Kidney (tissue), 22 donors: ENCODE measurements around the gene DDX60. TPM values are rescaled to one million over a fixed set of nuclear protein-coding genes. Genes with fewer than 3 reads are reported as not detected.
A peak's percentile ranks its signal among the peaks of the same experiment; 100 is the strongest.

Experiments
- DNase-seq, 5 donors: peaks; one replicate each; pipeline ENCODE4 v3.0.0-alpha.2; 2013 to 2020
- FAIRE-seq: peaks from 2 replicates; lab custom pipeline; 2012; peaks lifted over from hg19 to GRCh38; lab: Jason Lieb, UNC
- H3K27ac ChIP-seq, 2 donors: one replicate each; pipeline ENCODE4 v1.7.0; 2013; ENCODE audit warnings: low read depth in 2 of 2, low read length in 2 of 2, inconsistent platforms in 1 of 2
- H3K27me3 ChIP-seq: one replicate; pipeline ENCODE4 v1.7.1; 2013; ENCODE audit warnings: low read length, inconsistent platforms; ENCODE audit not compliant: control insufficient read depth, insufficient read depth
- H3K36me3 ChIP-seq, 3 donors: one replicate each; pipeline versions ENCODE4 v1.7.0 to v1.7.1; 2013; ENCODE audit warnings: low read length in 3 of 3, control low read depth in 1 of 3, inconsistent platforms in 1 of 3; ENCODE audit not compliant: insufficient read depth in 3 of 3, control insufficient read depth in 2 of 3
- H3K4me1 ChIP-seq, 3 donors: one replicate each; pipeline versions ENCODE4 v1.7.0 to v1.7.1; 2013; ENCODE audit warnings: low read length in 3 of 3, inconsistent platforms in 1 of 3, low read depth in 1 of 3; ENCODE audit not compliant: control insufficient read depth in 2 of 3, insufficient read depth in 2 of 3
- H3K4me3 ChIP-seq, 3 donors: one replicate each; pipeline versions ENCODE4 v1.7.0 to v1.8.1; 2013; ENCODE audit warnings: low read length in 3 of 3, control low read depth in 1 of 3, inconsistent platforms in 1 of 3
- H3K9ac ChIP-seq, 3 donors: one replicate each; pipeline versions ENCODE4 v1.7.0 to v1.7.1; 2013; ENCODE audit warnings: low read length in 3 of 3, control low read depth in 1 of 3, inconsistent platforms in 1 of 3
- H3K9me3 ChIP-seq, 3 donors: one replicate each; pipeline versions ENCODE4 v1.7.0 to v1.7.1; 2013; ENCODE audit warnings: low read length in 3 of 3, control low read depth in 1 of 3, inconsistent platforms in 1 of 3; ENCODE audit not compliant: control insufficient read depth in 2 of 3, insufficient read depth in 1 of 3
- CTCF ChIP-seq: IDR thresholded peaks from 3 replicates; pipeline ENCODE4 v1.5.1; 2012; ENCODE audit warnings: mild to moderate bottlenecking, moderate library complexity, borderline replicate concordance; ENCODE audit not compliant: insufficient read depth; ENCODE audit errors: extremely low read depth
- intact Hi-C: fragments of 100-400 bp; cut with DNase I; formaldehyde crosslinking; loops from one replicate; pipeline ENCODE4 v1.11.1; 2022
- long read RNA-seq, 10 donors: library from polyadenylated mRNA in 1 of 10; unstranded in 1 of 10; transcript quantifications; one replicate each; pipeline ENCODE4 v2.0.0 and lab custom pipeline, GENCODE V29; 2021 to 2026
- polyA plus RNA-seq: library from polyadenylated mRNA; stranded (reverse); fragments of 350-450 nt; fragmentation: Illumina TruSeq; extraction: RNeasy Lipid Tissue Mini Kit (QIAGEN cat#74804); gene quantifications from one replicate; pipeline ENCODE4 v1.2.3, GENCODE V29; 2014; ENCODE audit warnings: low read depth, low replicate concordance; ENCODE audit not compliant: insufficient read depth
- total RNA-seq: library from RNA; stranded (reverse); fragmentation: NEBNext Ultra II Directional; extraction: Animal tissue kit (Norgen Biotek cat#: 25700); gene quantifications from one replicate; pipeline ENCODE4 v1.2.1, GENCODE V29; 2021
- donor health status: control.
- donor health status: control.
- donor health status: control.
- donor health status: control.
- donor health status: control.
- donor health status: DM: yes; HTN: yes; CAD: no.
- donor health status: Normal renal cell carcinoma (clear cell type).

Gene DDX60
- total RNA-seq (31.6 TPM), polyA plus RNA-seq (6.4 TPM)
- long read RNA-seq, donor 1 = 0 reads
- long read RNA-seq, donor 2 = 0 reads
- long read RNA-seq, donor 3 = 0 reads
- long read RNA-seq, donor 4 = 0 reads
- long read RNA-seq, donor 5 = 0 reads
- long read RNA-seq, donor 6 = 0 reads
- long read RNA-seq, donor 7, full-length matches to known transcripts = 7 of 9 reads
- long read RNA-seq, donor 7, partial matches to known transcripts = 1 of 9 reads
- long read RNA-seq, donor 7, other reads (novel, unspliced or antisense) = 1 of 9 reads
- long read RNA-seq, donor 8 = 0 reads
- long read RNA-seq, donor 9 = 0 reads
- long read RNA-seq, donor 10, partial matches to known transcripts = 0 of 1 reads
- long read RNA-seq, donor 10, other reads (novel, unspliced or antisense) = 0 of 1 reads

GRCh38 chr4:168318266-168318895, at the start of gene DDX60:
Gene DDX60 (minus strand): TSS chr4:168318752. CDS start chr4:168311259, 7,493 bp downstream.
- Histone ChIP-seq H3K27ac (peak within 1 kb of the TSS; percentile 97 to 99), H3K9ac (peak within 1 kb of the TSS; percentile 74 to 93 (median 86)), H3K27me3 (no peaks in the 10 kb centered on the region), H3K4me3 (peak within 1 kb of the TSS; percentile 70 to 95 (median 80)), H3K4me1 (peaks cover 0 to 2% (median 0%) of the 10 kb centered on the region in 3 donors), H3K9me3 (no peaks in the 10 kb centered on the region), H3K36me3 (no peaks in the 10 kb centered on the region)
- peak; percentile 3 for TF ChIP-seq CTCF
- intact Hi-C loops = no loop called here
- FAIRE-seq (no peak), DNase-seq (peak; percentile 74 to 93 (median 91))

GRCh38 chr4:168367065-168367464, 48.5 kb upstream of the DDX60 start:
- H3K9me3 ChIP-seq = peaks cover 0 to 4% (median 0%) of the 10 kb centered on the region in 3 donors
- H3K4me1 ChIP-seq = no peaks in the 10 kb centered on the region
- no peak for FAIRE-seq
- DNase-seq = no peak
- H3K27me3 ChIP-seq = no peaks in the 10 kb centered on the region
- no peaks in the 10 kb centered on the region for H3K36me3 ChIP-seq
- intact Hi-C loops = no loop called here
- no peak overlapping the region for H3K27ac ChIP-seq
- H3K9ac ChIP-seq = no peak overlapping the region
- H3K4me3 ChIP-seq = no peak overlapping the region
- no peak for TF ChIP-seq CTCF

DNA sequence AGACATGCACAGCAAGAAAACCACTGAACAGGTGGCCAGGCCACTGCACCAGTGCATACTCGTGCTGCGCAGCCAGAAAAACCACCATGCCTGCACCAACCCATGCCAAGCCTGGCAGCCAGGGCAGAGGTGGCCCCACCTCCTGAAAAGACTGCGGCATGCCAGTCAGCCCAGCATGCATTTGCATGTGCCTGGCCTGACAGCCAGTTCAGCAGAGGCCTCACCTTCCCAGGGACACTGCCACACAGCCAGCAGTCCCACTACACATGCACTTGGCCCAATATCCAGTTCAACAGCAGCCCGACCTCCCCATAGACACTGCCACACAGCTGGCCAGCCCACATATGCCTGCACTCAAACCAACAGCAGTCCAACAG, 43.5 kb upstream of the DDX60 start:
- no peak for FAIRE-seq

More for the DNA sequence above, 43.5 kb upstream of the DDX60 start:
- H3K4me3 ChIP-seq = no peak overlapping the region
- H3K9ac ChIP-seq = no peak overlapping the region
- intact Hi-C loops = no loop called here
- no peak overlapping the region for H3K27ac ChIP-seq
- no peaks in the 10 kb centered on the region for H3K4me1 ChIP-seq
- peaks cover 0 to 4% (median 0%) of the 10 kb centered on the region in 3 donors for H3K9me3 ChIP-seq
- H3K36me3 ChIP-seq = peaks cover 0 to 2% (median 0%) of the 10 kb centered on the region in 3 donors
- DNase-seq = peak in 1 of 5 donors; percentile 58
- H3K27me3 ChIP-seq = no peaks in the 10 kb centered on the region
- TF ChIP-seq CTCF = no peak
